HG03469 (cell line): Measurements from ENCODE around the gene HMGCR.
"Not testable (repeated sequence)": the region's sequence is repeated elsewhere in the genome, so short reads cannot be mapped to it uniquely, and the experiment has no call there.

Experiments used
- ATAC-seq: cut with Tn5 transposase; IDR thresholded peaks from one replicate; pipeline ENCODE4 v1.9.1; 2021; ENCODE audit warnings: mild to moderate bottlenecking, moderate library complexity, moderate number of reproducible peaks; ENCODE audit not compliant: unreplicated experiment

HMGCR gene

DNA sequence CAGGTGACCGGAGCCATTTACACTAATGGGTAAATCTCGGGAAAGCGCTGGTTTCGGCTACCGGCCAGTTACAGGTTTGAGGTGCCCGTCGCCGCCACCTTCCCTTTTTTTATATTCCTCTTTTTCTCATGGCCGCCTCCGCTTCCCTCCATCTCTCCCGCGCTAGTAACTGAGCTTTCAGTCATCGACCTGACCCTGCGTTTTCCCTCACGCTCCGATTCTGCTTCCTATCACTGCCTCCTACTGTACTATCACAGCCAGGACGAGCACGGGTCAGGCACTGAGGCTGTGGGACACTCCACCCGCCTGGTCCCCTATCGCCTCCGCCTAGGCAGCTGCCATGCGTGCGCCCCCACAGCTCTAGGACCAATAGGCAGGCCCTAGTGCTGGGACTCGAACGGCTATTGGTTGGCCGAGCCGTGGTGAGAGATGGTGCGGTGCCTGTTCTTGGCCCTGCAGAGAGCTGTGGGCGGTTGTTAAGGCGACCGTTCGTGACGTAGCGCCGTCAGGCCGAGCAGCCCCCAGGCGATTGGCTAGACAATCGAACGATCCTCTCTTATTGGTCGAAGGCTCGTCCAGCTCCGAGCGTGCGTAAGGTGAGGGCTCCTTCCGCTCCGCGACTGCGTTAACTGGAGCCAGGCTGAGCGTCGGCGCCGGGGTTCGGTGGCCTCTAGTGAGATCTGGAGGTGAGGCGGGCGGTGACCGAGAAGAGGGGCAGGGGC lies at the start of gene HMGCR:
TSS of gene HMGCR (plus strand) at position 606 of the 722 bp plus-strand sequence. CDS start 5,386 bp downstream, outside the sequence.
- ATAC-seq = peak; percentile 98

DNA sequence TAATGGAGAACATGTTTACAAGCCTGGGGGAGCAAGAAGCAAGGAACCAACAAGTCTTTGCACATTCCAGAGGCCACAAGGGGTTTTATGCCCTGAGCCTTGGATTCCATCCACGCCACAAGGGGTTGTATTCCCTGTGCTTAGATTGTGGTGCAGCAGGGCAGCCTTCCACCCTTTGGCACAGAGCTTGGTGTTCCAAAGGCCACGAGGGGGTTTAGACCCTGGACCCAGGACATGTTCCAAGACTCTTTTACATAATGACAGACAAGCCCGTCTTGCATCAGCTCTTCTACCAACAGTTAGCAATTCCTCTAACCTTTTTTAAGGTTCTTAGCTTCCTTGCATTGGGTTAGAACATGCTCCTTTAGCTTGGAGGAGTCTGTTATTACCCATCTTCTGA lies 45.2 kb upstream of the HMGCR start:
- ATAC-seq = not testable (repeated sequence)

DNA sequence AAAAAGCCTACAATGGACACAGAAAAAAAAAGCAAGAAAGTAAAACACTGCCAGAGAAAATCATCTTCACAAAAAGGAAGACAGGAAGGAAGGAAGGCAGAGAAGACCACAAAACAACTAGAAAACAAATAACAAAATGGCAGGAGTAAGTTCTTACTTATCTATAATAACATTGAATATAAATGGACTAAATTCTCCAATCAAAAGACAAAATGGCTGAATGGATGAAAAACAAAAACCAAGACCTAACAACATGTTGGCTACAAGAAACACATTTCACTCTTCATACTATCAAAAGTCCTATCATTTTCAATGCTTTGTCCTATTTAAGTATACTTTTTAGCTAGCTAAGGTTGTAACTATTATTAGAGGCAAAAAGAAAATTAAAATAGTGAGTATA lies 36.9 kb upstream of the HMGCR start:
- no peak for ATAC-seq

DNA sequence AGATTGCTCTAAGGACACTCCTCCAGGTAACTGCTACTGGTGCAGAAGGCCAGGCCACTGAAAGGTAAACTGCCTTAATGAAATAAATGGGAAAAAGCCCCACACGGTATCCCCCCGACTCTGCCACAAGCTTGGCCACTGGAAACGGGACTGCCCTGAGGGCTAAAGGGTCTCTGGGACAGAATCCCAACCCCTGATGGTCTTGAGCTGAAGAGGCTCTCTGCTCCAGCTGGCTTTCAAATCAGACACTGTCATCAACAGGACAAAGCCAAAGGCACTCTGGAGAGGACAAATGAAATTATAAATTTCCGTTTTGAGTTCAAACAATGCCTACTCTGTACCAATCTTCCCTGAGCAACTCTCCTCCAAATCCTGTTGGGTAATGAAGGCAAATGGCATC lies 33.6 kb upstream of the HMGCR start:
- ATAC-seq = no peak

DNA sequence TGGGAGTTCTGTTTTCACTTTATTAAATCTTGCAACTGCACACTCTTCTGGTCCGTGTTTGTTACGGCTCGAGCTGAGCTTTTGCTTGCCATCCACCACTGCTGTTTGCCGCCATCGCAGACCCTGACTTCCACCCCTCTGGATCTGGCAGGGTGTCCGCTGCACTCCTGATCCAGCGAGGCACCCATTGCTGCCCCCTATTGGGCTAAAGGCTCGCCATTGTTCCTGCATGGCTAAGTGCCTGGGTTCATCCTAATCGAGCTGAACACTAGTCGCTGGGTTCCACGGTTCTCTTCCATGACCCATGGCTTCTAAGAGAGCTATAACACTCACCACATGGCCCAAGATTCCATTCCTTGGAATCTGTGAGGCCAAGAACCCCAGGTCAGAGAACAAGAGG lies 32.5 kb upstream of the HMGCR start:
- ATAC-seq = not testable (repeated sequence)

DNA sequence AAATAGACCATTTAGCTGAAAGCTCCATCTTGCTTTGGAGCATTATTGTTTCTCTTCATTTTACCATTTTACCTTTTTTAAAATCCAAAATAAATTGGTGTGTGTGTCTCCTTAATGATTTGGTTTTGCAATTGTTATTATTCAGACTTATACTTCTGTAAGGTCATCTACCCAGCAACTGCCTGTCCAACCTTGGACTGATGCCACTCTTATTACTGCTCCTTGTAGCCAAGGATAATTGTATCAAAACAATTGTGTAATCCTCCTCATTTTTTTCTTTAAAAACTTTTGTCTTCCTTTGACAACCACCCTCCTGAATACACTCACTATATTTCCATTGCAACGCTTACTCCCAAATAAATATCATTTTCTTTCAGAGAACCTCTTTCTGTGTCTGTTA lies 30.3 kb upstream of the HMGCR start:
- ATAC-seq = no peak

DNA sequence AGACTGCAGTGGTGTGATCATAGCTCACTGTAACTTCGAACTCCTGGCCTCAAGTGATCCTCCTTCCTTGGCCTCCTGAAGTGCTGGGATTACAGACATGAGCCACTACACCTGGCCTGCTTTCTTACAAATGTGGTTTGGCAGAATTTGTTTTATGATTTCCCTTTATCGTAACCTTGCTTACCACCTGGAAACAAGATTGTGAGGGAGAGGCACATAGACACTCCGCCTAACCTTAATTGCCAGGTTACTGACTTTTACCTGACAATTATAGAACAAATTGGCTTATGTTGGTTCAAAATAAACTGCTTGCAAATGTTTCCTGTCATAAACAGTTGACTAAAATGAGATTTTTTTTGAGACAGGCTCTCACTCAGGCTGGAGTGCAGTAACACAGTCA lies 26.8 kb upstream of the HMGCR start:
- ATAC-seq = no peak

DNA sequence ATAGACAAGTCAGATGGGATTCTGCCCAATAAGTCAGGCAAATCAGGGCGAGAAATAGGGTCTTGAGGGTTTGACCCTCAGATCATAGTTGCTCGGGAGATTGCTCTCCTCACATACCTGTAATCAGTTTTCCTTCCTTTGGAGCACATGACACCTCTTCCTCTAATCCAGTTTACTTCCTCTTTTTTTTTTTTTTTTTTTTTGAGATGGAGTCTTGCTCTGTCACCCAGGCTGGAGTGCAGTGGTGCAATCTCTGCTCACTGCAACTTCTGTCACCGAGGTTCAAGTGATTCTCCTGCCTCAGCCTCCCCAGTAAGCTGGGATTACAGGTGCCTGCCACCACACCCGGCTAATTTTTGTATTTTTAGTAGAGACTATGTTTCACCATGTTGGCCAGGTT lies 17.9 kb upstream of the HMGCR start:
- ATAC-seq = not testable (repeated sequence)

DNA sequence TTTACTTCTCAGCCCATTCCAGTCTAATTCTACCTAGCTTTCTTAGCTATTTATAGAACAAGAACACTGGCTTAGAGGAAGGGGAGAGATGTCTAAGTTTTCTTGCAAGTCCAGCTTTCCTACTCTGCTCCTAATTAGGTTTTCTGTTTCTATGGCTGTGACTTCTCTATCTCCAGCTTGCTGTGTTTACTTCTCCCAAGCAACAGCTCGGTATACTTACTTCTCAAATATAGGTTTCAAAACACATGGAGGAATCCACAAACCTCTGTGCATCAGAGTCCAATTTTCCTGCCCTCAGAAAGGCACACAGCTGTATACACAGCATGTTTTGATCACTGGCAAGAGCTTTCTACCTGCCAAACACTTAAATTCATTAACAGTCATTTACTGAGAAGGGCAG lies 17.4 kb upstream of the HMGCR start:
- ATAC-seq = no peak

DNA sequence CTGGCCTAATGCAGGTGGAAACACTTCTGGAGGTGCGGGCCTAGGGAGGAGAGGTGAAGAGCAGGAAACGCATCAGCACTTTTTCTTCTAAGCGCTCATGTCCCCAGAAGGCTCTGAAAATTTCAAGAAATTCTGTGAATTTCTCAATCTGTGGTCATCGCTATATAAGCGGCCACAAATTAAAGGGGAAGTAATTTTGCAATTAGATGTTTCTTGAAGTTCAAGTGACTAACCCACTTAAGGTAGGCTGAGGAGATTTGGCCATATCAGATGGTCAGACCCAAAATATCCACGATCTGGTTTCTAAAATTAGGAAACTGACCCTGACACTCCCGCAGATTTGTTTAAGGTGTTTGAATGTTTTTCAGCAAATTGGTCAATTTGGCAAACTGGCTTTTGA lies 16.6 kb upstream of the HMGCR start:
- no peak for ATAC-seq

DNA sequence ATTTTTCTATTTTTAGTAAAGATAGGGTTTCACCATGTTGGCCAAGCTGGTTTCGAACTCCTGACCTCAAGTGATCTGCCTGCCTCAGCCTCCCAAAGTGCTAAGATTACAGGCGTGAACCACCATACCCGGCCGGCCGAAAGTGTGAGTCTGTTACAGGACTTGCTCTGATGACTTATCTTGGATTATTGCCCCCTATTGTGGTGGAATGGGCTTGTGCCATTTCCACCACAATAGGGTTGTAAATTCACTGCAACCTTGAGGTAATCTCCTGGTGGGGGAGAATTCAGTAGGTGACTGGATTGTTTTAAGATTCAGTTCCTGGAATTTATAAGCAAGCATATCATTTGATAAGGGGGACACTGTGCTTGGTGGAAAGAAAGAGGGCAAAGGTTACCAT lies 15.0 kb upstream of the HMGCR start:
- ATAC-seq = no peak

DNA sequence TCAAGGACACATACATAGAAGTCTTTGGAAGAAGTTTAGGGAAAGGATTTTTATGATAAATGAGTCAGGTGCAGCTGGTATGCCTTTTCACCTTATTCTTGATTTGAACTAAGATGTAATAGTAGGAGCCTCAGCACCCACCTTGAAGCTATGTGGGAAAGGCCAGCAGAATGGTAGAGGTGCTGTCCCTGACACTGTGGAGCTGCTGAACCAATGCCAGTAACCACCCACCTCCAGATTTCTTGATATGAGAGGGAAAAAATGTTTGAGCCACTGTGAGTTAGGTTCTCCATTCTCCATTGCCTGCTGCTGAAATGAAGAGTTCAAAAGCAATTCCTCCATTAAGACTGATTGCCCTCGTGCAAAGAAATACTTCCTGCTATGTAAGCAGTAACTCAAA lies 12.2 kb upstream of the HMGCR start:
- ATAC-seq = no peak

DNA sequence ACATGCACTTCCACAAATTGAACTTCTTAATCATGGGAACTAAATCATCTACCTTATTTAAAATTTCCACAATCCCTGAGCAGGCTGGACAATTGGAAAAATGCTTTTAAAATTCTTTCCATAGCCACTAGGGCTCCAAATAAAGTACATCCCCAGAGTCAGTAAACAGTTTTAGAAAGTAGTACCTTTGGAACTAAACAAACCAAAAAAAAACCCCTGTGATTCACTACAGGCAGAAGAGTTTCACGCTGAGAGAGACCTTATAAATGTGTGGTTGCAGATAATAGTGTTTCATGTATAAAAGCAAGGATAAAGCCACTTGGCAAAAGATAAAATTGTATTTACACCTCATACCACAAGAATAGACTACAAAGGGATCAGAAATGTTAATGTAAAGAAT lies 11.8 kb upstream of the HMGCR start:
- ATAC-seq = no peak

DNA sequence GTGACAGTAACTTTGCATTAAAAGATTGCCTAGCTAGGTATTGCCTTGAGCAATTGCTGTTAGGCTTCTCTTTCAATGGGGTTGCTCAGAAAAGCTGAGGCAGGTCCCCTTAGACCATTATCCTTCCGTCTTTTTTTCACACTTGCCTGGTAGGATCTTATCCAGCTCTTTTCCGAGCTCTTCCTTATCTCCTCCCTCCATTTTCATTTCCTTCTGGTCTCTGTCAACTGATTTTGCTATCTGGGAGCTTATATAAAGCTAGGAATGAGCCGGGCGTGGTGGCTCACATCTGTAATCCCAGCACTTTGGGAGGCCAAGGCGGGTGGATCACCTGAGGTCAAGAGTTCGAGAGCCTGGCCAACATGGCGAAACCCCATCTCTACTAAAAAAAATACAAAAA lies 6.6 kb upstream of the HMGCR start:
- no peak for ATAC-seq

DNA sequence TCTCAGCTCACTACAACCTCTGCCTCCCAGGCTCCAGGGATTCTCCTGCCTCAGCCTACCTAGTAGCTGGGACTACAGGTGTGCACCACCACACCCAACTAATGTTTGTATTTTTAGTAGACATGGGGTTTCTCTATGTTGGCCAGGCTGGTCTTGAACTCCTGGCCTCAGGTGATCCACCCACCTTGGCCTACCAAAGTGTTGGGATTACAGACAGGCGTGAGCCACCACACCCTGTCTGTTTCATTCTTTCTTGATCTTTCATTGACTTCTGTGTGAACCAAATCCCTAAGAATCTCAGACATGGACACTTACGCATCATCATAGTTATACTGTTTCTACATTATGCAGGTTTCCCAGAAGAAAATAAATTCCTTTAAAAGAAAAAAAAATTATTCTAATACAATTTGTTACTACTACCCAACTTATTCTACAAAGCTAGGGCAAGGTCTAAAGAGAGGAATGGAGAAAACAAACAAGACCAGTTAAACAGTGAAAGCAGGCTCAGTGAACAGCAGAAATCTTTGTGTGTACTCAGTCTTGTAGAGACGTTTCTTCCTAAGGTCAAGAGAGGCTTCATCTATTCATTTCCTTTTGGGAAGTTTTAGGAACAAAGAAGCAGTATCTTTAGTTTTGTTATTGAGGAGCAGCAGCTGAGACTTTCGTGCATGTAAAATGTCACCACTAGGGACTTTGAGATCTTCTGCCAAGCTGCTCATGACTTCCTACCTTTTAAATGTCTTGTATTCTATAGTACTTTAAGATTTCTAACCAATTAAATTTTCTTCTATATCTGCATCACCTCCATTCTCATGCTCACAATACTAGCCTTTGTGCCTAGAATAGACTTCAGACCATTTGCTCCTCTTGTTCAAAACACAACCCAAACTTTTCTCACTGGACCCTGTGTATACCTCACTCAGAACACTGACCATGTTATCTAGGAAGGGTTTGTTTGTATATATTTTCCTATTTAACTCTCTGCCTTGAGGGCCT lies 5.6 kb upstream of the HMGCR start:
- ATAC-seq = no peak

DNA sequence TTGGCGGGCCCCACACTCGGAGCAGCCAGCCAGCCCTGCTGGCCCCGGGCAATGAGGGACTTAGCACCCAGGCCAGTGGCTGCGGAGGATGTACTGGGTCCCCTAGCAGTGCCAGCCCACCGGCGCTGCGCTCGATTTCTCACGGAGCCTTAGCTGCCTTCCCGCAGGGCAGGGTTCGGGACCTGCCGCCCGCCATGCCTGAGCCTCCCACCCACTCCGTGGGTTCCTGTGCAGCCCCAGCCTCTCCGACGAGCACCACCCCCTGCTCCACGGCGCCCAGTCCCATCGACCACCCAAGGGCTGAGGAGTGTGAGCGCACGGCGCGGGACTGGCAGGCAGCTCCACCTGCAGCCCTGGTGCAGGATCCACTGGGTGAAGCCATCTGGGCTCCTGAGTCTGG lies 3.3 kb upstream of the HMGCR start:
- ATAC-seq = not testable (repeated sequence)

DNA sequence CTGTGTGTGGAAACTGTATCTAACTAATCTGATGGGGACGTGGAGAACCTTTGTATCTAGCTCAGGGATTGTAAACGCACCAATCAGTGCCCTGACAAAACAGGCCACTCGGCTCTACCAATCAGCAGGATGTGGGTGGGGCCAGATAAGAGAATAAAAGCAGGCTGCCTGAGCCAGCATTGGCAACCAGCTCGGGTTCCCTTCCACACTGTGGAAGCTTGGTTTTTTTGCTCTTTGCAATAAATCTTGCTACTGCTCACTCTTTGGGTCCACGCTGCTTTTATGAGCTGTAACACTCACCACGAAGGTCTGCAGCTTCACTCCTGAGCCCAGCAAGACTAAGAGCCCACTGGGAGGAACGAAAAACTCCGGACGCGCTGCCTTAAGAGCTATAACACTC lies 2.6 kb upstream of the HMGCR start:
- not testable (repeated sequence) for ATAC-seq

DNA sequence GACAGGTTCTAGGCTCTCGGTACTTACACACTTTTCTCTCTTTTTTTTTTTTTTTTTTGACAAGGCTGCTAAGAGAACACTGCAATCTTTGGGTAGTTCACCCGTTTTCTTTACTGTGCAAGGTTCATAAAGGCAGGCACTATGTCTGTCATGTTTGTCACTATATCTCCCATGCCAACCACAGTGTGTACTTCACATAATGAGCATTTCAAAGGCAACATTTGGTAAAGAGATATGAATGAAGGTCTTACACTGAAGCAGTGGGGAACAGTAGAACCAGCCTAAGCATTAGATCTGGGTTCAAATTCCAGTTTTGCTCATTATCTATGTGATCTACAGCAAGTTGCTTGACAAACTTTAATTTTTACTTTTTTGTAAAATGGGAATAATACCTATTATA lies 1.5 kb upstream of the HMGCR start:
- no peak for ATAC-seq

DNA sequence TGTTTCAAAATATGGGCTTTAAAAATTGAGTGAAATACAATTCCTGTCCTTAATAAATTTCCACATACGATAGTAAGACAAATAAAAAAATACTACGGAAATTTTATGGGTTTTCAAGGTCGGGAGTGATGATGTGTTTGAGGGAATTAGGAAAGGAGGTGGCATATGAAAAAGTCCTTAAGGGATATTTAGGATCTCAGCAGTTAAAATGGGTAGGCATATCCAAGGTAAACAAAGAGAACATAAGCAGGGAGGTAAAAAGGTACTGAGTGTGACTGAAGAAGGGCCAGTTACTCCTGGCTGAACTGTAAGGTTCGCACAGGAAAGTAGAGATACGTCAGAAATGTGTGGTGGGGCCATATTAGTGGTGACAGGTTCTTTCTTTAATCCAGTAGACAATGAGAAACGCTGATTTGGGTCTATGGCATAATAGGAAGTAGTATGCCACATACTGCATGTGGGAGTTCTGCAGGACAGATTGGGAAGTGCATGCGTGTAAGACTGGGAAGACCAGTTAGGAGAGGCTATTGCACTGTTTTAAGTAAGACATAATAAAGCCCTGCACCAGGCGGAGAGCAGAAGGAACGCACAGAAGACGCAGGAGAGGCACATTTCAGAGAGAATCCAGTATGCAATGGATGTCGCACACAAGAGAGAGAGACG lies 937 bp upstream of the HMGCR start:
- no peak for ATAC-seq

DNA sequence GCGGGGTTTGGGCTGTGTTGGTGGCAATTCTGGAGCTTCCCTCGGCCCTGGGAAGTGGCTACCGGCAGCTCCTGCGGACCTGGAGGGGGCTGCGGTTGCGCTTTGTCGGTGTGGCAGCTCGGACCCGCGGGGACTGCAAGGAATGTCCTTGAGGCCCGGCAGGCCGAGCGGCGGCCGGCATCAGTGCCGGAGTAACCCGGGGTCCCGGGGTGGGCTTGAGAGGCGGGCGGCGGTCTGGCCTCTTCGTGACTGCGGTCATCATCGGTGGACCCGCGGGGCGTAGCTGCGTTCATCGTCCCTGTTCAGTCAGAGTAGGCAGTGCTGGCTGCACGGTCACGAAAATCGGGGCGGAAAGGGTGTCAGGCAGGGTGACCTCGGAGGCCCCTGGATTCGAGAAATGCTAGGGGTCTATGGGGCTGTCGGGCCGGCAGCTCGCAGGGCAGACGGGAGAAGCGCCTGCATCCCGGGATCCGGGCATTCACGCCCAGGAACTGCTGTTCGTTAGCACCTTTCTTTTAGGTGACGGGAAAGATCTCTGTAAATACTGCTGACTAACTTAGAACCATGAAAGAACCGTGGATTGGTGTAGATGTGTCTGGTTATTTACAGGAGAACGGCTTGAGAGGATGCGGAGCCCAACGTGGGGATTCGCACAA lies 474 bp downstream of the HMGCR start:
- ATAC-seq = no peak

DNA sequence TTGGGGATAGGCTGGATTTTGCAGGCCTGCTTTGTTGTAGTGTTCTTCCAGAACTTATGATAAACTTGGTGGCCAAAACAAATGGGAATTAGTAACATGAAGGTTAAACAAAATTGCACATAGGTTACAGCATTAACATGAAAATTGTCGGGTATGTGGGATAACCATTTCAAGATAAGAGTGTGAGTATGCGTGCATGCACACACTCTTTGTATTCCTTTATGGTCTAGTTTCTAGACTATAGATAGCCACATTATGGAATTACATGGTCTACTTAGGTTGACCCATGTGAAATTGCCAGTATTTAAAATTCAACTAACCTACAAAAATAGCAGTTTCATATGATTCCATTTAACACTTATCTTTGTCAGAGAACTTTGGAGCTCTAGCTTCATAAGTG lies 1.4 kb downstream of the HMGCR start:
- ATAC-seq = no peak
